Stimulated activated CD4-positive, alpha-beta T cell treated with anti-CD3 and anti-CD28 coated beads, TNF-alpha, amount 100 ng/mL, for 1 hour (primary cell): ENCODE results near the gene TAF1B.

Experiments
- DNase-seq, 3 donors: peaks; one replicate each; pipeline ENCODE4 v3.0.0-alpha.2; 2020; ENCODE audit warnings: low read depth in 3 of 3, low spot score in 1 of 3

TAF1B gene

DNA sequence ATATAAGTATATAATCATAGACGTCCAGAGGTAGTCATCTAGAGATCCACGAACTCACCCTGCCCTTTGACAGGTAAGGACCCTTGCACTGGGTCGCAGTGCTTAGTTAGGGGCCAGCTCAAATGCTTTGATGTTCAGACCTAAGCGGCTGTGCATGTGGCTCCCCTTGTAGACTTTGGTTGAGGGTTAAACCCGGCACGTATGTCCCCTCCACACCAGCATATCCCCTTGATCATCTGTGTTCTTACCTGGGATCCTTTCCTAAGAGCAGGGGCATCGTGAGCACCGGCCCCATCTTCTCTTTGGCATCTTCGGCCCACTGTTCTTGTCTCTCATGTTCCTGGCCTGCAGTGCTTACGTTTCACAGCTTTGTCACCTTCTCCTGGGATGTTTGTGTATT, 139.6 kb downstream of the TAF1B start:
- no peak for DNase-seq

DNA sequence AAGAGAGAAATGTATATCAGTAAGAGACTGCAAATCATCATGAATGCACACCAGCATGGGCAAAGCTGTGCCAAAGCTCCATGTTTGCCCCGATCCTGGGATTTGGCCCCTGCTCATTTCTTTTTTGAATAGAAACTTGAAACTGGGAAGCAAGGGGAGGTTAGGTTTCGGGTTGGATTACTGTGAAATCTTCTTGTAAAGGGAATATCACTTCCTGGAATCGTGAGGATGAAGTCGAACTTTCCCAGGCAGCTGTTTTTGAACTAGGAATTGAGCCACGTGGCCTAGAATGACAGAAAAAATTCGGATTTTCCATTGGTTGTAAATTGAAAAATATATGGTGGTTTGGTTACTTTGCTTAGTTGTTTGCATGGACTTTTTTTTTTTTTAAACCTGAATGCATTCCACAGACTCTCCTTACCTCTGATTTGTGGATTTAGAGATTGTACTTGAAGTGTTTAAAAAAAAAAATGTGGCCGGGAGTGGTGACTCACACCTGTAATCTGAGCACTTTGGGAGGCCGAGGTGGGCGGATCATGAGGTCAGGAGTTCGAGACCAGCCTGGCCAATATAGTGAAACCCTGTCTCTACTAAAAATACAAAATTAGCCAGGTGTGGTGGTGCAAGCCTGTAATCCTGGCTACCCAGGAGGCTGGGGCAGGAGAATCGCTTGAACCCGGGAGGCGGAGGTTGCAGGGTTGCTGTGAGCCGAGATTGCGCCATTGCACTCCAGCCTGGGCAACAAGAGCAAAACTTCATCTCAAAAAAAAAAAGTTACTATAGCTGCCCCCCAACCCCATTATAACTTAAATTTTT, 140.3 kb downstream of the TAF1B start:
- DNase-seq, result no peak
